ENCODE measurements around the gene IFIH1.

IFIH1 gene

GRCh38 chr2:162256591-162256991, 61.9 kb downstream of the IFIH1 start:
- no peak for DNase-seq

GRCh38 chr2:162254236-162254871, 64.1 kb downstream of the IFIH1 start:
- DNase-seq, result no peak

- no peak for DNase-seq
These were observed 65.0 kb downstream of the IFIH1 start for GRCh38 chr2:162253435-162253834.

- no peak for DNase-seq
These were observed 66.3 kb downstream of the IFIH1 start for GRCh38 chr2:162252153-162252552.

- DNase-seq, result no peak
These were observed 72.7 kb downstream of the IFIH1 start for GRCh38 chr2:162245781-162246180.

- no peak for DNase-seq
These were observed 73.4 kb downstream of the IFIH1 start for GRCh38 chr2:162245061-162245460.

GRCh38 chr2:162244541-162245031, 73.9 kb downstream of the IFIH1 start:
- DNase-seq, result peak in 1 of 2 experiments; percentile 3

- DNase-seq, result no peak
These were observed 74.8 kb downstream of the IFIH1 start for GRCh38 chr2:162243715-162244114.

- DNase-seq, result peak; percentile 22 to 66
These were observed 75.2 kb downstream of the IFIH1 start, which contains the start of gene FAP for GRCh38 chr2:162243294-162243693. FAP (minus strand) TSS chr2:162243445; CDS start chr2:162243327, 118 bp downstream.

GRCh38 chr2:162242586-162243280, 75.8 kb downstream of the IFIH1 start:
- peak; percentile 28 to 54 for DNase-seq

GRCh38 chr2:162241571-162241970, 76.9 kb downstream of the IFIH1 start:
- no peak for DNase-seq

- no peak for DNase-seq
These were observed 83.6 kb downstream of the IFIH1 start for GRCh38 chr2:162234620-162235462.

GRCh38 chr2:162233197-162233596, 85.3 kb downstream of the IFIH1 start:
- DNase-seq, result no peak

- no peak for DNase-seq
These were observed 85.8 kb downstream of the IFIH1 start for GRCh38 chr2:162232671-162233070.

- no peak for DNase-seq
These were observed 86.5 kb downstream of the IFIH1 start for GRCh38 chr2:162232027-162232426.

- DNase-seq, result no peak
These were observed 87.7 kb downstream of the IFIH1 start for GRCh38 chr2:162230761-162231160.

- DNase-seq, result no peak
These were observed 91.6 kb downstream of the IFIH1 start for GRCh38 chr2:162226836-162227235.

GRCh38 chr2:162221064-162221463, 97.4 kb downstream of the IFIH1 start:
- DNase-seq, result peak; percentile 16 to 44

GRCh38 chr2:162220368-162220767, 98.1 kb downstream of the IFIH1 start:
- DNase-seq, result no peak

- no peak for DNase-seq
These were observed 99.1 kb downstream of the IFIH1 start for GRCh38 chr2:162219426-162219825.

- DNase-seq, result no peak
These were observed 100.9 kb downstream of the IFIH1 start for GRCh38 chr2:162217598-162217997.

All from NCI-H446 (cell line).